OCI-LY1 (cell line): Measurements from ENCODE around the gene TMEFF2.

Source experiments
- CTCF ChIP-seq: fragments of 200-600 bp; sonication (generic), shearing (Covaris generic); IDR thresholded peaks from 2 replicates; pipeline ENCODE4 v1.5.1; 2017; ENCODE audit warnings: mild to moderate bottlenecking, antibody characterized with exemption, low read length, moderate library complexity, mixed read lengths
- EZH2 ChIP-seq: fragments of 200-600 bp; sonication (generic), shearing (Covaris generic); IDR thresholded peaks from 2 replicates; pipeline ENCODE4 v1.8.0; 2017; ENCODE audit warnings: borderline replicate concordance, mixed run types, mild to moderate bottlenecking, antibody characterized with exemption, low read length, moderate library complexity, mixed read lengths

GRCh38 chr2:192139813-192140212 lies 54.9 kb downstream of the TMEFF2 start:
- TF ChIP-seq EZH2, result no peak
- TF ChIP-seq CTCF, result no peak
